SK-N-SH (cell line): ENCODE results near the gene KLK11. TPM values are rescaled to one million over a fixed set of nuclear protein-coding genes. Genes with fewer than 3 reads are reported as not detected.

ENCODE experiments used
- CTCF ChIA-PET: fragments of 300-600, 350-600 bp; formaldehyde crosslinking; extraction: SDS; loops from one replicate; lab custom pipeline; 2021; lab: Yijun Ruan, JAX
- POLR2A ChIA-PET: fragments of 350-600 bp; sonication (Branson Sonifier 250); formaldehyde crosslinking; extraction: SDS; loops from one replicate; lab custom pipeline; 2020; ENCODE audit warnings: antibody characterized with exemption, inconsistent platforms; lab: Yijun Ruan, JAX
- DNase-seq: peaks from one replicate; pipeline ENCODE4 v3.0.0; 2012
- H2AFZ ChIP-seq: fragments of 200-600 bp; sonication (generic); 2 replicates; pipeline ENCODE4 v1.8.1; 2016; ENCODE audit warnings: antibody characterized with exemption, mild to moderate bottlenecking, low read depth
- H3F3A ChIP-seq: fragments of 200-600 bp; sonication (generic); replicated peaks from 2 replicates; pipeline ENCODE3; 2016; ENCODE audit warnings: antibody characterized with exemption, mild to moderate bottlenecking; ENCODE audit not compliant: insufficient read depth
- H3K27ac ChIP-seq, 2 experiments: fragments of 200-500 bp in 1 of 2; fragments of 200-600 bp in 1 of 2; sonication (Bioruptor generic) in 1 of 2; sonication (generic), shearing (Covaris generic) in 1 of 2; 2 replicates each; pipeline versions ENCODE4 v1.5.1 to v1.6.1; 2014 to 2016; ENCODE audit warnings: low read depth in 2 of 2, inconsistent platforms in 1 of 2, low read length in 1 of 2, mild to moderate bottlenecking in 1 of 2, mixed read lengths in 1 of 2
- H3K27me3 ChIP-seq: fragments of 200-600 bp; sonication (generic), shearing (Covaris generic); 2 replicates; pipeline ENCODE4 v1.6.1; 2016; ENCODE audit warnings: mixed run types; ENCODE audit not compliant: insufficient read depth
- H3K36me3 ChIP-seq, 2 experiments: fragments of 200-500 bp in 1 of 2; fragments of 200-600 bp in 1 of 2; sonication (Bioruptor generic) in 1 of 2; sonication (generic) in 1 of 2; replicated peaks in 1 of 2; 2 replicates each; pipeline versions ENCODE3 to v1.5.1; 2014 to 2016; ENCODE audit warnings: low read length in 1 of 2, mild to moderate bottlenecking in 1 of 2; ENCODE audit not compliant: insufficient read depth in 2 of 2, control insufficient read depth in 1 of 2
- H3K4me1 ChIP-seq, 2 experiments: fragments of 200-500 bp in 1 of 2; fragments of 200-600 bp in 1 of 2; sonication (Bioruptor generic) in 1 of 2; sonication (generic), shearing (Covaris generic) in 1 of 2; 2 replicates each; pipeline versions ENCODE4 v1.5.1 to v1.6.1; 2014 to 2016; ENCODE audit warnings: low read depth in 1 of 2, low read length in 1 of 2, mixed run types in 1 of 2; ENCODE audit not compliant: insufficient read depth in 2 of 2, control insufficient read depth in 1 of 2
- H3K4me2 ChIP-seq: fragments of 200-600 bp; sonication (generic), shearing (Covaris generic); 2 replicates; pipeline ENCODE4 v1.6.1; 2017; ENCODE audit warnings: mixed run types
- H3K4me3 ChIP-seq, 2 experiments: fragments of 200-500 bp in 1 of 2; fragments of 200-600 bp in 1 of 2; sonication (Bioruptor generic) in 1 of 2; sonication (generic), shearing (Covaris generic) in 1 of 2; 2 replicates each; pipeline versions ENCODE4 v1.5.1 to v1.8.1; 2014 to 2016; ENCODE audit warnings: low read depth in 2 of 2, inconsistent platforms in 1 of 2, low read length in 1 of 2, mild to moderate bottlenecking in 1 of 2, mixed read lengths in 1 of 2, moderate library complexity in 1 of 2
- H3K79me2 ChIP-seq: fragments of 200-600 bp; sonication (generic); 2 replicates; pipeline ENCODE4 v1.8.1; 2017; ENCODE audit warnings: mild to moderate bottlenecking; ENCODE audit not compliant: insufficient read depth
- H3K9ac ChIP-seq: fragments of 200-600 bp; sonication (generic); 2 replicates; pipeline ENCODE4 v1.6.1; 2017; ENCODE audit warnings: mixed run types
- H3K9me2 ChIP-seq: fragments of 200-600 bp; sonication (generic); 2 replicates; pipeline ENCODE4 v1.6.1; 2017; ENCODE audit warnings: mixed run types
- H3K9me3 ChIP-seq: fragments of 200-600 bp; sonication (generic); 2 replicates; pipeline ENCODE4 v1.6.1; 2017; ENCODE audit warnings: mixed run types, mild to moderate bottlenecking, moderate library complexity
- H4K20me1 ChIP-seq: fragments of 200-600 bp; sonication (generic); 2 replicates; pipeline ENCODE4 v1.6.1; 2017; ENCODE audit warnings: mild to moderate bottlenecking, mixed run types; ENCODE audit not compliant: insufficient read depth
- CHD2 ChIP-seq: fragments of 150-350 bp; IDR thresholded peaks from 2 replicates; pipeline ENCODE4 v1.6.1; 2018; ENCODE audit warnings: low read length; ENCODE audit not compliant: partially characterized antibody
- EZH2phosphoT487 ChIP-seq: fragments of 200-600 bp; sonication (generic); IDR thresholded peaks from 2 replicates; pipeline ENCODE4 v1.6.1; 2017; ENCODE audit warnings: low read depth, mixed run types, mild to moderate bottlenecking, antibody characterized with exemption, moderate library complexity, borderline replicate concordance
- FOSL2 ChIP-seq: IDR thresholded peaks from 2 replicates; pipeline ENCODE4 v1.4.0; 2012; ENCODE audit warnings: low read depth, mild to moderate bottlenecking, moderate library complexity, borderline replicate concordance
- FOXJ3 ChIP-seq: sonication (generic); formaldehyde crosslinking; IDR thresholded peaks from 2 replicates; pipeline ENCODE4 v1.5.1; 2020; ENCODE audit warnings: mild to moderate bottlenecking, missing genetic modification reagents
- FOXM1 ChIP-seq: IDR thresholded peaks from 2 replicates; pipeline ENCODE4 v1.4.0; 2012; ENCODE audit warnings: low read depth, mild to moderate bottlenecking
- GABPA ChIP-seq: IDR thresholded peaks from 2 replicates; pipeline ENCODE4 v1.4.0; 2012; ENCODE audit warnings: low read depth, mild to moderate bottlenecking
- IRF3 ChIP-seq: fragments of 150-350 bp; IDR thresholded peaks from 2 replicates; pipeline ENCODE4 v1.6.1; 2016; ENCODE audit warnings: mild to moderate bottlenecking, low read depth, low read length
- NFIC ChIP-seq: IDR thresholded peaks from 2 replicates; pipeline ENCODE4 v1.4.0; 2012; ENCODE audit warnings: borderline replicate concordance
- PBX3 ChIP-seq: IDR thresholded peaks from 2 replicates; pipeline ENCODE4; 2012
- POLR2AphosphoS5 ChIP-seq: IDR thresholded peaks from 2 replicates; pipeline ENCODE4 v1.6.1; 2012; ENCODE audit warnings: low read depth, low read length
- RAD21 ChIP-seq: IDR thresholded peaks from 2 replicates; pipeline ENCODE4 v1.6.1; 2012; ENCODE audit warnings: mild to moderate bottlenecking, low read length
- RCOR1 ChIP-seq: fragments of 150-350 bp; IDR thresholded peaks from 2 replicates; pipeline ENCODE4 v1.6.1; 2017; ENCODE audit warnings: antibody characterized with exemption, low read length
- REST ChIP-seq: IDR thresholded peaks from 2 replicates; pipeline ENCODE4 v1.6.1; 2012; ENCODE audit warnings: mild to moderate bottlenecking, low read depth, low read length, moderate library complexity
- RXRA ChIP-seq: IDR thresholded peaks from 2 replicates; pipeline ENCODE4 v1.4.0; 2012; ENCODE audit warnings: low read depth, mild to moderate bottlenecking, borderline replicate concordance
- SMC3 ChIP-seq: IDR thresholded peaks from 2 replicates; pipeline ENCODE4 v1.6.1; 2012; ENCODE audit warnings: low read depth, low read length, improper control_type of control experiment
- TAF1 ChIP-seq: IDR thresholded peaks from 2 replicates; pipeline ENCODE4 v1.6.1; 2012; ENCODE audit warnings: low read depth, mild to moderate bottlenecking, low read length, moderate library complexity, borderline replicate concordance
- TEAD4 ChIP-seq: IDR thresholded peaks from 2 replicates; pipeline ENCODE4 v1.4.0; 2012; ENCODE audit warnings: mild to moderate bottlenecking, borderline replicate concordance; ENCODE audit not compliant: insufficient read depth
- YY1 ChIP-seq: IDR thresholded peaks from 2 replicates; pipeline ENCODE4 v1.4.0; 2012; ENCODE audit warnings: low read depth, mild to moderate bottlenecking
- WGBS: methylation state at CpG from one replicate; pipeline ENCODE4 v1.1.6; 2017; ENCODE audit warnings: low lambda C conversion rate; 5-methylcytosine and 5-hydroxymethylcytosine counted together
- polyA plus RNA-seq, 3 experiments: library from polyadenylated mRNA; depleted of rRNA; stranded (reverse); fragments of >200 nt; gene quantifications; 2 replicates each; pipeline ENCODE4 v1.2.3, GENCODE V29; 2012

KLK11 gene
- polyA plus RNA-seq, 1 of the 3 experiments (the other 2 are of a cell fraction), result not detected

- POLR2A ChIA-PET, result no interaction called here
- no peak overlapping the region for H3K27ac ChIP-seq
- H3F3A ChIP-seq, result no peaks in the 10 kb centered on the region
- H3K4me1 ChIP-seq, result no peaks in the 10 kb centered on the region
- no peak overlapping the region for H3K4me2 ChIP-seq
- no peak for TF ChIP-seq NFIC
- TF ChIP-seq YY1, result no peak
- TF ChIP-seq CHD2, result no peak
- no peak for TF ChIP-seq IRF3
- TF ChIP-seq, all 33 proteins: peak for 0
- Histone ChIP-seq H3K9ac (no peak overlapping the region), H4K20me1 (no peaks in the 10 kb centered on the region), H3K79me2 (no peaks in the 10 kb centered on the region), H3K36me3 (no peaks in the 10 kb centered on the region), H2AFZ (no peak overlapping the region), H3K4me3 (no peak overlapping the region), H3K9me3 (no peaks in the 10 kb centered on the region), H3K27me3 (peaks cover 39% of the 10 kb centered on the region; the same call in 1 of the 2 replicates), H3K9me2 (no peaks in the 10 kb centered on the region)
- DNase-seq, result no peak
- CTCF ChIA-PET, result no interaction called here
Observed at GRCh38 chr19:51055866-51056265, 29.4 kb upstream of the KLK11 start.

- H3K9ac ChIP-seq, result no peak overlapping the region
- H3K4me1 ChIP-seq, result no peaks in the 10 kb centered on the region
- no peak overlapping the region for H3K4me3 ChIP-seq
- no peaks in the 10 kb centered on the region for H3K9me2 ChIP-seq
- H3K9me3 ChIP-seq, result no peaks in the 10 kb centered on the region
- no peaks in the 10 kb centered on the region for H4K20me1 ChIP-seq
- WGBS, result 5% methylated on average over 4 of the region's 4 CpGs
- H3K27me3 ChIP-seq, result peaks cover 39% of the 10 kb centered on the region; the same call in 1 of the 2 replicates
- TF ChIP-seq TAF1, result no peak
- TF ChIP-seq FOXM1, result no peak
- TF ChIP-seq PBX3, result no peak
- TF ChIP-seq POLR2AphosphoS5, result no peak
- no peak for TF ChIP-seq EZH2phosphoT487
- no peak for TF ChIP-seq RAD21
- no peak for TF ChIP-seq CHD2
- no peak for TF ChIP-seq FOSL2
- TF ChIP-seq GABPA, result no peak
- TF ChIP-seq REST, result no peak
- TF ChIP-seq RCOR1, result no peak
- no peak for TF ChIP-seq NFIC
- TF ChIP-seq SMC3, result no peak
- no peak for TF ChIP-seq TEAD4
- TF ChIP-seq RXRA, result no peak
- TF ChIP-seq FOXJ3 (CRISPR knock-in tag), result no peak
- H2AFZ ChIP-seq, result no peak overlapping the region
- no peaks in the 10 kb centered on the region for H3F3A ChIP-seq
- no peaks in the 10 kb centered on the region for H3K79me2 ChIP-seq
- CTCF ChIA-PET, result interaction anchor here (1.3 to 2.1 kb wide), 2 partner anchors 26 to 34 kb away, joined by 4 to 7 read pairs; no protein-coding TSS in a partner anchor
- no peak for DNase-seq
- no peaks in the 10 kb centered on the region for H3K36me3 ChIP-seq
- POLR2A ChIA-PET, result no interaction called here
- H3K27ac ChIP-seq, result no peak overlapping the region
- H3K4me2 ChIP-seq, result no peak overlapping the region
Observed at GRCh38 chr19:51047031-51047335, 20.6 kb upstream of the KLK11 start.
